Stimulated activated naive CD4-positive, alpha-beta T cell (primary cell): ENCODE data around the gene TSR3.
"Not testable (repeated sequence)": the region's sequence is repeated elsewhere in the genome, so short reads cannot be mapped to it uniquely, and the experiment has no call there.

Experiments used
- DNase-seq, 6 experiments: peaks; one replicate each; lab custom pipeline; 2025; lab: John Stamatoyannopoulos, UW

Gene TSR3

GRCh38 chr16:1337486-1337885 is 14.2 kb downstream of the TSR3 start:
- DNase-seq, result no peak

DNA sequence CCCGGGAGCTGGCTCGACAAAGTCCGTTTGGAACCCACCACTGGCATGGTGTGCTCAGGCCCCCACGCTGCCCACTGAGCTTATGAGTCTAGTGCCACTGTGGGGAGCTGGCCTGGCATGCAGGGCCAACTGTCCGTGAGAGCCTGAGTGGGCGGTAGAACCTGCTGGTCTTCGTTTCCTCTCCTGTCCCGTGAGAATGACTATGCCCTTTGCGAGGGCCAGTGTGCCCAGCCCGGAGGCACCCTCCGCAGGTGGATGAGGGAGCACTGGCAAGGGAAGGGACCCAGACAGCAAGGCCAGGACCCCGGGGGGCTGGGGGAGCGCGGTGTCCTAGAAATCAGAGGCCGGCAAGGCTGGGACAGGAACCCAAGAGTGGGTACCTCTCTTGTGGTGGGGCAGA is 15.1 kb downstream of the TSR3 start:
- DNase-seq, result no peak

- DNase-seq, result no peak
Measured at GRCh38 chr16:1335996-1336395, 15.7 kb downstream of the TSR3 start.

- no peak for DNase-seq
Measured at GRCh38 chr16:1335211-1335971, 16.3 kb downstream of the TSR3 start.

GRCh38 chr16:1334739-1335138 is 16.9 kb downstream of the TSR3 start:
- no peak for DNase-seq

DNA sequence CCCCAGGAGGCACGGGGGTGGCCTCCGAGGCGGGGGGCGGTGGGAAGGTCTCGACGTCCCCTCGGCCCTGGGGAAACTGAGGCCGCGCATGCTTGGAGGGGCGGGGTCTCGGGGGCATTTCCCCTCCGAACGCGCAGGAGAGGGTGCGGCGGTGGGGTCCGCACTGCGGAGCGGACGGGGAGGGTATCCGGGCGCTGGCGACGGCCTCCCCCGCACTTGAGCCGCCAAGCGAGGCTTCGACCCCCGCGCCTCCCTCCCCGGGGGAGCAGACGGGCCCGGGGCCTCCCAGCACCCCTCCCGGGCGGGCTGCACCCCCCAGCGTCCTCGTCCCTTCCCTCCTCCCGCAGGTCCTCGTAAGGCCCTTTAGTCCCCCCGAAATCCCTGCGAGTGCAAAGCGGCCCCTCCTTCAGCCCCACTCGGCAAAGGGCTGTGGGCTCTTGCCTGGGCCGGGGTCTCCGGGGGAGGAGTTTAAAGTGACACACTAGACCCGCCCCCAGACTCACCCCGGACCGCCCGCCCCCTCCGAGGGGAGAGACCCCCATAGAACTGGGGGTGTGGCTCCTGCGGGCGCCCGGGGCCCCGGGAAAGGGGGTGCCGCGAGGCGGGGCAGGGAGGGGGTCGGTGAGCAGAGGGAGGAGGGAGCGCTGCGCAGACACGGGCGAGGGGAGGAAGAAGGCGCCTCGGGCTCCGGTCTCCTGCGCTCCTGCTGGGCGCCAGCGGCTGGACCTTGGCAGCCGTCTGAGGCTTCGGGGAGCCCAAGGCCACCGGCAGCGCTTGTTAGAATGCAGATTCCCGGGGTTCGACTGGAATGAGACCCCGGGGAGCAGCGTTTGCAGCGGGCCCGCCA is 17.6 kb downstream of the TSR3 start:
- no peak for DNase-seq

- peak in 5 of 6 experiments; percentile 13 to 37 (median 24) for DNase-seq
Measured at GRCh38 chr16:1333149-1333812, 18.4 kb downstream of the TSR3 start, which contains the start of gene BAIAP3. TSS of gene BAIAP3 (plus strand) at chr16:1333645. CDS start at chr16:1338550, 4,905 bp downstream.

GRCh38 chr16:1332618-1333148 is 19.0 kb downstream of the TSR3 start:
- DNase-seq, result no peak

DNA sequence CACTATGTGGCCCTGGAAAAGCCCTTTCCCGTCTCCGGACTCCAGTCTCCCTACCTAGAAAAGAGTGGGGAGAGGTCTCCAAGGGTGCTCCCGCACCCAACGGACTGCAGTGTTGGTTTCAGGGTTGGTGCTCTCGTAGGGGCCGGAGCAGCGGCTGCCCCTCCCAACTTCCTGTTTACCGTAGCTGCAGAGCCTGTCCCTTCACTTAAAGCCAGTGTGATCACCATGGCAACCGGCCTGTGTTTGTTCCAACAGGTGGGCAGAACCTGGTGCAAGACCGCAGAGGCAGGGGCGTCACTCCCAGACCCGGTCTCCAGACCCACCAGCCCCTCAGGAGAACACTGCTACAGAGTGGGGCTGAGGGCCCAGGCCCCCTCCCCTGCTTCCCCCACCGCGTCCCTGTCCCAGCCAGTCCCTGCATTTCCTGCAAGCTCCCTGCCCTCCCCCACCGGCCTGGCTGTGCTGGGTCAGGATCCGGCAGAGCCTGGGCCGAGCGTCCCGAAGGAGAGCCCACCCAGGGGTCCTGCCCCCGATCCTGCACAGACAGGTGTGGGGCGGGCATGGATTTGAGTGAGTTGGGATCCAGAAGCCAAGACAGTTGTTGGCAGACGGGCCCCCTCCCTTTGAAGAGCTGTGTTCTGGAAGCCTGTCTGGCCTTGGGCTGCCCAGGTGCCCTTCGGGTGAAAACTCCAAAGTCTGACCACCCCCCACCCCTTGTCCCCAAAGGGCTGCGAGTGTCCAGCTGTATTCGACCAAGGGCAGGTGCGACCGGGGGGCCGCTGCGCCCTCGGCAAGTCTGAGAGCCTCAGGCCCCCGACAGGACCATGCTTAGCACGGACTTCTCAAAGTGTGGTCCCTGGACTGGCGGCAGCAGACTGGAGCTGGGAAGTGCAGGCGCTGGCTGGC is 19.7 kb downstream of the TSR3 start:
- peak in 1 of 6 experiments; percentile 16 for DNase-seq

- no peak for DNase-seq
Measured at GRCh38 chr16:1330931-1331711, 20.6 kb downstream of the TSR3 start.

- no peak for DNase-seq
Measured at GRCh38 chr16:1330260-1330914, 21.3 kb downstream of the TSR3 start.

- not testable (repeated sequence) for DNase-seq
Measured at GRCh38 chr16:1328961-1329360, 22.7 kb downstream of the TSR3 start.

- DNase-seq, result not testable (repeated sequence)
Measured at GRCh38 chr16:1328136-1328535, 23.5 kb downstream of the TSR3 start.

- no peak for DNase-seq
Measured at GRCh38 chr16:1327619-1327947, 24.1 kb downstream of the TSR3 start.

- DNase-seq, result no peak
Measured at GRCh38 chr16:1326946-1327618, 24.6 kb downstream of the TSR3 start.

- DNase-seq, result no peak
Measured at GRCh38 chr16:1326391-1326790, 25.3 kb downstream of the TSR3 start.

- DNase-seq, result no peak
Measured at GRCh38 chr16:1325673-1326371, 25.9 kb downstream of the TSR3 start.

GRCh38 chr16:1325261-1325660 is 26.4 kb downstream of the TSR3 start:
- no peak for DNase-seq
